ENCODE results near the gene MEX3D.

- TF ChIP-seq POLR2A (IDR thresholded peaks at IDR 0.05; ENCODE audit: low read depth) = no peak
- no peak for TF ChIP-seq CTCF (IDR thresholded peaks at IDR 0.05)
- no peak for TF ChIP-seq POLR2AphosphoS5 (IDR thresholded peaks at IDR 0.05)
Observed at GRCh38 chr19:1561236-1561842, 6.8 kb downstream of the MEX3D start.

Data from esophagus muscularis mucosa (tissue), 3 donors.